Kidney (tissue), 14 donors: ENCODE measurements around the gene KIF17. TPM values are rescaled to one million over a fixed set of nuclear protein-coding genes. Genes with fewer than 3 reads are reported as not detected.

Source experiments
- DNase-seq, 5 donors: peaks; one replicate each; pipeline ENCODE4 v3.0.0-alpha.2; 2013 to 2020
- FAIRE-seq: peaks from 2 replicates; lab custom pipeline; 2012; peaks lifted over from hg19 to GRCh38; lab: Jason Lieb, UNC
- H3K27ac ChIP-seq, 2 donors: one replicate each; pipeline ENCODE4 v1.7.0; 2013; ENCODE audit warnings: low read depth in 2 of 2, low read length in 2 of 2, inconsistent platforms in 1 of 2
- H3K27me3 ChIP-seq: one replicate; pipeline ENCODE4 v1.7.1; 2013; ENCODE audit warnings: low read length, inconsistent platforms; ENCODE audit not compliant: control insufficient read depth, insufficient read depth
- H3K36me3 ChIP-seq, 3 donors: one replicate each; pipeline versions ENCODE4 v1.7.0 to v1.7.1; 2013; ENCODE audit warnings: low read length in 3 of 3, control low read depth in 1 of 3, inconsistent platforms in 1 of 3; ENCODE audit not compliant: insufficient read depth in 3 of 3, control insufficient read depth in 2 of 3
- H3K4me1 ChIP-seq, 3 donors: one replicate each; pipeline versions ENCODE4 v1.7.0 to v1.7.1; 2013; ENCODE audit warnings: low read length in 3 of 3, inconsistent platforms in 1 of 3, low read depth in 1 of 3; ENCODE audit not compliant: control insufficient read depth in 2 of 3, insufficient read depth in 2 of 3
- H3K4me3 ChIP-seq, 3 donors: one replicate each; pipeline versions ENCODE4 v1.7.0 to v1.8.1; 2013; ENCODE audit warnings: low read length in 3 of 3, control low read depth in 1 of 3, inconsistent platforms in 1 of 3
- H3K9ac ChIP-seq, 3 donors: one replicate each; pipeline versions ENCODE4 v1.7.0 to v1.7.1; 2013; ENCODE audit warnings: low read length in 3 of 3, control low read depth in 1 of 3, inconsistent platforms in 1 of 3
- H3K9me3 ChIP-seq, 3 donors: one replicate each; pipeline versions ENCODE4 v1.7.0 to v1.7.1; 2013; ENCODE audit warnings: low read length in 3 of 3, control low read depth in 1 of 3, inconsistent platforms in 1 of 3; ENCODE audit not compliant: control insufficient read depth in 2 of 3, insufficient read depth in 1 of 3
- CTCF ChIP-seq: IDR thresholded peaks from 3 replicates; pipeline ENCODE4 v1.5.1; 2012; ENCODE audit warnings: mild to moderate bottlenecking, moderate library complexity, borderline replicate concordance; ENCODE audit not compliant: insufficient read depth; ENCODE audit errors: extremely low read depth
- intact Hi-C: fragments of 100-400 bp; cut with DNase I; formaldehyde crosslinking; loops from one replicate; pipeline ENCODE4 v1.11.1; 2022
- polyA plus RNA-seq: library from polyadenylated mRNA; stranded (reverse); fragments of 350-450 nt; fragmentation: Illumina TruSeq; extraction: RNeasy Lipid Tissue Mini Kit (QIAGEN cat#74804); gene quantifications from one replicate; pipeline ENCODE4 v1.2.3, GENCODE V29; 2014; ENCODE audit warnings: low read depth, low replicate concordance; ENCODE audit not compliant: insufficient read depth
- total RNA-seq: library from RNA; stranded (reverse); fragmentation: NEBNext Ultra II Directional; extraction: Animal tissue kit (Norgen Biotek cat#: 25700); gene quantifications from one replicate; pipeline ENCODE4 v1.2.1, GENCODE V29; 2021
- donor health status: control.
- donor health status: control.
- donor health status: control.
- donor health status: control.
- donor health status: control.
- donor health status: DM: yes; HTN: yes; CAD: no.
- donor health status: Normal renal cell carcinoma (clear cell type).

KIF17 gene
- total and polyA plus RNA-seq, 2 donors from 2014 or later: 3.7 to 4.9 TPM

- no peak for FAIRE-seq
- no peaks in the 10 kb centered on the region for H3K36me3 ChIP-seq
These were observed 51.7 kb downstream of the KIF17 start for GRCh38 chr1:20666146-20666545.

DNA sequence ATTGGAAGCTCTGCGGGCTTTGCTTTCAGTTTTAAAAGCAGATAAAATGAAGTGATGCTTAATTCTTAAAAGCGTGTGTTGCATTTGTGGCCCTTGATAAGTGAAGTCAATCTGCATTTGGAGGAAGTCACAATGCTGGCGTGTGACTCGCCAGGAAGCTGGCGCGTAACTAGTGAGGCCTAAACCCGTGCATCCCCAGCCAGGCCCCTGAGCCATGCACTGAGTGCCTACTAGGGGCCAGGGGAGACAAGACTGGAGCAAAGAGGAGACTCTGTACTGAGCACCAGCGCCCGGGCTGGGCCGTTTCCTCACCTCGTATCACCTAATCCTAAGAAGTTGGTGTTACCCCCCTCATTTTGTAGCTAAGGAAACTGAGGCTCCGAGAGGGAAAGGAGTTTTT is 52.1 kb downstream of the KIF17 start:
- intact Hi-C loops: no loop called here
- TF ChIP-seq CTCF: no peak
- Histone ChIP-seq H3K27me3 (no peaks in the 10 kb centered on the region), H3K27ac (no peak overlapping the region), H3K4me1 (peaks cover 0 to 5% (median 0%) of the 10 kb centered on the region in 3 donors), H3K9ac (no peak overlapping the region), H3K4me3 (no peak overlapping the region), H3K9me3 (no peaks in the 10 kb centered on the region), H3K36me3 (no peaks in the 10 kb centered on the region)
- DNase-seq (no peak), FAIRE-seq (no peak)

More at GRCh38 chr1:20666146-20666545, 51.7 kb downstream of the KIF17 start:
- H3K9ac ChIP-seq: no peak overlapping the region
- no peak for TF ChIP-seq CTCF
- H3K4me3 ChIP-seq: no peak overlapping the region
- intact Hi-C loops: no loop called here
- no peaks in the 10 kb centered on the region for H3K27me3 ChIP-seq
- peaks cover 0 to 5% (median 0%) of the 10 kb centered on the region in 3 donors for H3K4me1 ChIP-seq
- no peak for DNase-seq
- H3K27ac ChIP-seq: no peak overlapping the region
- no peaks in the 10 kb centered on the region for H3K9me3 ChIP-seq

DNA sequence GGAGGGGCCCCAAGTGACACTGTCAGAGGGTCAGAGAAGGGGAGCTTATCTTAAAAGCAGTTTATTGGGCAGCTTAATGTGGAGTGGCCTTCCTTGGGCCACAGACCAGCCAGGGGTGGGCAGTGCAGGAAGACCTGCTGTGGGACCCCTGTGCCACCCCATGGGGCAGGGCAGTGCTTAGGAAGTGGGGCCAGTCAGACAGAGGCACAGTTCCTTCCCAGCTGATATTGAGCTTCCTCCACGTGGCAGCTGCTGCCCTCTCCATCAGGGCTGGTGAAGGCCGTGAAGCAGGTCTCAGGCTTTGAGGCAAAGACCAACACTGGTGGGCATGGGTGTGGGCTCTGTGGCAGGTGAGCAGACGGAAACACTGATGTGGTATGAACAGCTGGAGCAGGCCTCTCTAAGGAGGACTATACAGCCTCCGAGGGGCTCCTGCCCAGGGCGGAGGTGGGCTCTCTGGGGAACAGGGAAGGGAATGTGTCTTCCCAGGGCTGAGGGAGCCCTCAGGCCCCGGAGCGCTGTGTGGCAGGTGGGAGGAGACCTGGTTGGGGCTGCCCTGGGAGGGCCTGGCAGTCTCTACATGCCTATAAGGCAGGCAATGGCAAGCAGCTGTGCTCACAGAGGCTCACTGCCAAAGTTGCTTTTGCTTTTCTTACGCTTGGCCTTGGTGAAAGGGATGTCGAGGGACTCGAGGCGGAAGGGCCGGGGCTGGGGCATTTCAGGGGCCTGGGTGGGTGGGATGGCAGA is 53.7 kb downstream of the KIF17 start:
- H3K27me3 ChIP-seq: no peaks in the 10 kb centered on the region
- H3K27ac ChIP-seq: no peak overlapping the region
- H3K9me3 ChIP-seq: no peaks in the 10 kb centered on the region
- peaks cover 0 to 3% (median 0%) of the 10 kb centered on the region in 3 donors for H3K36me3 ChIP-seq
- peaks cover 0 to 10% (median 6%) of the 10 kb centered on the region in 3 donors for H3K4me1 ChIP-seq
- no peak for FAIRE-seq
- TF ChIP-seq CTCF: no peak
- no peak overlapping the region for H3K4me3 ChIP-seq
- intact Hi-C loops: no loop called here
- no peak overlapping the region for H3K9ac ChIP-seq
- no peak for DNase-seq

DNA sequence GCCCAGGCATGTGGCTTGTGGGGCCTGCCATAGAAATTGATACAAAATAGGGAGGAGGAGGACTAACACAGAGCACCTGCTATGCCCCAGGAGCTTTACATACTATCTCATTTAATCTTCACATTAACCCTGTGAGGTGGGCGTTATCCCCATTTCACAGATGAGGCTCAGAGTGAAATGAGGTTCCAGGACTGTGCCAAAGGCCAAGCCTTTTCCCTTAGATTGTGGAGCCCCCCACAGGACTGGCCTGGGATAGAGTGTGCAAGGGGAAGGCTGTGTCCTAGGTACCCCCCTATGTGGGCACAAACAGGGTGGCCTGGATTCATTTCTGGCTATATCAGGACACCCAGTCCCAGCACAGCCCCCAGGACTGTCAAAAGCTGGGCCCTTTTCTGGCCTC is 54.4 kb downstream of the KIF17 start:
- H3K36me3 ChIP-seq: peaks cover 0 to 6% (median 0%) of the 10 kb centered on the region in 3 donors
- H3K9me3 ChIP-seq: no peaks in the 10 kb centered on the region
- no peak overlapping the region for H3K4me3 ChIP-seq
- intact Hi-C loops: no loop called here
- FAIRE-seq (no peak), DNase-seq (no peak)
- no peak overlapping the region for H3K9ac ChIP-seq
- peaks cover 0 to 10% (median 6%) of the 10 kb centered on the region in 3 donors for H3K4me1 ChIP-seq
- no peak overlapping the region for H3K27ac ChIP-seq
- no peak for TF ChIP-seq CTCF
- no peaks in the 10 kb centered on the region for H3K27me3 ChIP-seq
